ENCODE results near the gene PRLR. TPM values are rescaled to one million over a fixed set of nuclear protein-coding genes. Genes with fewer than 3 reads are reported as not detected.

The PRLR gene
- total and polyA plus RNA-seq, 2 of the 8 experiments (the other 6 are each of a cell fraction or from before 2014, with no cell fraction given) = 0.53 to 2.5 TPM

DNA sequence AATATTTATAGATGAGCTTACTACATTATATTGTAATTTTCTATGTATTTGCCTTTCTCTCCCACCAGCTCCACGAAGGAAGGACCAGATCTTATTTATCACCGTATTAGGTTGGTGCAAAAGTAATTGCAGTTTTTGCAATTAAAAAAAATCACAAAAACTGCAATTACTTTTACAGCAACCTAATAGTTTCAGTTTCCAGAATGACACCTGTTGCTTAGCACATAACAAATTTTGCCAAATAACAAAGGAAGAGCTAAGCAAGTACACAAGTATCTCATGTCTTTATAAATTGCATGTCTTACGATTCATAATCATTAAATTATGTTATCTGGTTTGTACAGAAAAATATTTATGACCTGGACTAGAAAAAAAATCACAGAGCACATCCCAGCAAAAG, 228.4 kb downstream of the PRLR start (continued):
- no peak for TF ChIP-seq SRF (IDR thresholded peaks at IDR 0.05; ENCODE audit: low read depth, low read length)
- no peak for TF ChIP-seq CEBPB (IDR thresholded peaks at IDR 0.05; ENCODE audit: low read depth, low read length)

Other genes starting within 250 kb of the PRLR start
- gene AGXT2, start 182.5 kb downstream of the PRLR start, total RNA-seq (2021; fragmentation: NEBNext Ultra II Directional; extraction: Animal tissue kit (Norgen Biotek cat#: 25700)) = not detected in 2 replicates
- not detected in 2 replicates for gene AGXT2, start 182.5 kb downstream of the PRLR start, polyA plus RNA-seq (2011; rRNA removed)